Measurements from ENCODE around the gene RAPH1.

The RAPH1 gene

DNA sequence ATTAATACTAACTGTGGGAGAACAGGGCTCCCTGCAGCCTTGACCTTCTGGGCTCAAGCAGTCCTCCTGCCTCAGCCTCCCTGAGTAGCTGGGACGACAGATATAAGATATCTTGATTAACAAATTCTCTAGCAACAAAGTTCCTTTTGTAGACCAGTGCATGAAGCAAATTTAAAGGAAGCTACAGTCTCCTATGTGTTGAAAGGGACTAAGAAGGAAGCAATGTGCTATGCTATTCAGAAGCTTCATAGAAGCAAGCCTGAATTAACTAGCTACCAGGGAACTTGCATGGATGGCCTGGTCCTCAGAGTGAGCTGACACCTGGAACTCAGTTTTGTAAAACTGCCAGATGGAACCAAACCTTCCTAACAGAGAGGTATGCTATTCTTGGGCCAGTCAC is 33.2 kb downstream of the RAPH1 start:
- TF ChIP-seq POLR2A (IDR thresholded peaks at IDR 0.05; ENCODE audit: extremely low read depth, insufficient read length) (no peak), MYC (IDR thresholded peaks at IDR 0.05; ENCODE audit: low read depth, low read length) (no peak)
- TF ChIP-seq, protein P1, sequence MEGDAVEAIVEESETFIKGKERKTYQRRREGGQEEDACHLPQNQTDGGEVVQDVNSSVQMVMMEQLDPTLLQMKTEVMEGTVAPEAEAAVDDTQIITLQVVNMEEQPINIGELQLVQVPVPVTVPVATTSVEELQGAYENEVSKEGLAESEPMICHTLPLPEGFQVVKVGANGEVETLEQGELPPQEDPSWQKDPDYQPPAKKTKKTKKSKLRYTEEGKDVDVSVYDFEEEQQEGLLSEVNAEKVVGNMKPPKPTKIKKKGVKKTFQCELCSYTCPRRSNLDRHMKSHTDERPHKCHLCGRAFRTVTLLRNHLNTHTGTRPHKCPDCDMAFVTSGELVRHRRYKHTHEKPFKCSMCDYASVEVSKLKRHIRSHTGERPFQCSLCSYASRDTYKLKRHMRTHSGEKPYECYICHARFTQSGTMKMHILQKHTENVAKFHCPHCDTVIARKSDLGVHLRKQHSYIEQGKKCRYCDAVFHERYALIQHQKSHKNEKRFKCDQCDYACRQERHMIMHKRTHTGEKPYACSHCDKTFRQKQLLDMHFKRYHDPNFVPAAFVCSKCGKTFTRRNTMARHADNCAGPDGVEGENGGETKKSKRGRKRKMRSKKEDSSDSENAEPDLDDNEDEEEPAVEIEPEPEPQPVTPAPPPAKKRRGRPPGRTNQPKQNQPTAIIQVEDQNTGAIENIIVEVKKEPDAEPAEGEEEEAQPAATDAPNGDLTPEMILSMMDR (IDR thresholded peaks at IDR 0.05; ENCODE audit: low read depth, low read length): no peak
- TF ChIP-seq, protein P2, sequence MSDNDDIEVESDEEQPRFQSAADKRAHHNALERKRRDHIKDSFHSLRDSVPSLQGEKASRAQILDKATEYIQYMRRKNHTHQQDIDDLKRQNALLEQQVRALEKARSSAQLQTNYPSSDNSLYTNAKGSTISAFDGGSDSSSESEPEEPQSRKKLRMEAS (IDR thresholded peaks at IDR 0.05; ENCODE audit: low read depth, low read length): no peak
- no peak for DNase-seq (ENCODE audit: low read depth)
- no peak overlapping the region for H3K4me3 ChIP-seq (ENCODE audit: low read depth, low read length)

DNA sequence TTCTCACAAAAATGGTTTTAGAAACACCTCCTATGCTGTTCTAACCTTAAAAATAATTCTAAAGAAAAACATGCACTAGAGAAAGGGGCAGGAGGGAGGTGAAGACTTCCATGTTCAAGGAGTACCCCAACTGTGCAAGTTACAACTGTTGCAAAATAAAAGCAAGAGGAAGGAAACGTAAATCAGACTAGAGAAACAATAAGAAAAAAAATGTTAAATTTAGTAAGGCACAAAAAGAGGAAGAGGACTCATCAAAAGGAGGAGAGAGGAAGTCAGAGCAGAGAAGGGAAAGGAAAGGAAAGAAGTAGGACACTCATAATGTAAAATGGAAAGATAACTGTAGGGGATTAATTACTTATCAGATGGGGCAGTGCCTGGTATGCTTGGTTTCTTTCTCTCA is 34.1 kb downstream of the RAPH1 start:
- peak; percentile 47 for DNase-seq (ENCODE audit: low read depth)
- TF ChIP-seq POLR2A (IDR thresholded peaks at IDR 0.05; ENCODE audit: extremely low read depth, insufficient read length): no peak
- TF ChIP-seq, protein P2 (IDR thresholded peaks at IDR 0.05; ENCODE audit: low read depth, low read length): no peak
- TF ChIP-seq, protein P1 (IDR thresholded peaks at IDR 0.05; ENCODE audit: low read depth, low read length): no peak
- no peak for TF ChIP-seq MYC (IDR thresholded peaks at IDR 0.05; ENCODE audit: low read depth, low read length)
- no peak overlapping the region for H3K4me3 ChIP-seq (ENCODE audit: low read depth, low read length)

DNA sequence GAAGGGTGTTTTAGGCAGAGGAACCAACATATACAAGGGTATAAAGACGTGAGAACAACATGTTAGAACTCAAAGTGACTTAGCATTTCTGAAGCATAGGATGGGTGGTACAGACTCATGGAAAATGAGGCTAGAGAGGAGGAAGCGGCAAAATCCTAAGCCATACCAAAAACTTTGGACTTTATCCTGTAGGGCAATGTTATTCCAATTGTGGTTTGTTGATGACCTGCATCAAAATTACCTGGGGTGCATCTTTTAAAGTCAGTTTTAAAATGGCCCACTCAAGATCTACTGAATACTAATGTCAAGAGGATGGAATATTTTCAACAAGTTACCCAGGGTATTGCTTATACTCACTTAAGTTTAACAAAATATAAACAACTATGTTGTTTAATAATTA is 34.8 kb downstream of the RAPH1 start:
- no peak overlapping the region for H3K4me3 ChIP-seq (ENCODE audit: low read depth, low read length)
- TF ChIP-seq, protein P2 (IDR thresholded peaks at IDR 0.05; ENCODE audit: low read depth, low read length): no peak
- TF ChIP-seq, protein P1 (IDR thresholded peaks at IDR 0.05; ENCODE audit: low read depth, low read length): no peak
- TF ChIP-seq MYC (IDR thresholded peaks at IDR 0.05; ENCODE audit: low read depth, low read length) (no peak), POLR2A (IDR thresholded peaks at IDR 0.05; ENCODE audit: extremely low read depth, insufficient read length) (no peak)
- DNase-seq (ENCODE audit: low read depth): no peak

DNA sequence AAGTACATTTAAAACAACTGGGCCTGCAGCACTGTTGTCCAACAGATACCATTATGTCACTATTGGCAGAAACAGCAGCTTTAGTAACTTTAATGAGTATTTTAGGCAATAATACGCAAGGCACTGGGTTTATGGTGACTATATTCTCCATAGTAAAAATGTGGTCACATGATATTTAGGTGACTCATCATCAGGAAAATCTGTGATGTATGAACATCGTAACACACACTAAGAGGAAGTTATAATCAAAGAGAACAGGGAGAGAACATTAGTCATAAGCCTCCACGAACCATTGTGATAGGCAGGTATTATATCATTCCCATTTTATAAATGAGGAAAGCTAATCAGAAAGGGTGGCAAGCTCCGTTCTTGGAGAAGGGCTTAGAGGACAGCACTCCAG is 36.9 kb downstream of the RAPH1 start:
- peak; percentile 63 for DNase-seq (ENCODE audit: low read depth)
- no peak for TF ChIP-seq MYC (IDR thresholded peaks at IDR 0.05; ENCODE audit: low read depth, low read length)
- TF ChIP-seq, protein P2 (IDR thresholded peaks at IDR 0.05; ENCODE audit: low read depth, low read length): no peak
- TF ChIP-seq, protein P1 (IDR thresholded peaks at IDR 0.05; ENCODE audit: low read depth, low read length): no peak
- no peak for TF ChIP-seq POLR2A (IDR thresholded peaks at IDR 0.05; ENCODE audit: extremely low read depth, insufficient read length)

DNA sequence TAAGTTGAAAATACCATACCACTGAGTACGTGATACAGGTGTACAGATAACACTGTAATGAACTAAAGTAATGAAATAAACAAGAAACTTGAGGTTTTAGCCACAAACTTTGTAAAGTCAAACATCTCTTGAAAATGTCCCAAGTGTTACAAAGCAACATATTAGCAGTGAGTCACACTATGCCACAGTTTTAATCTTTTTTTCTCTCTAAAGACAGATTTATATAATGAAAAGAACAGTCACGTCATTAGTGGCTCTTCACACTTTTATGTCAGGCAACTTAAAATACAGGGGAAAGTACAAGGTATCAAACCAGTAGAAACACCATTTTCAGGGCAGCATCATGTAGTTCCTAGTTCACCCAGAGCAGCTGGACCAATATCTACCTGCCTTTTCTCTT is 42.1 kb downstream of the RAPH1 start:
- no peak for DNase-seq (ENCODE audit: low read depth)
- H3K4me3 ChIP-seq (ENCODE audit: low read depth, low read length): no peak overlapping the region
- TF ChIP-seq POLR2A (IDR thresholded peaks at IDR 0.05; ENCODE audit: extremely low read depth, insufficient read length): no peak
- no peak for TF ChIP-seq MYC (IDR thresholded peaks at IDR 0.05; ENCODE audit: low read depth, low read length)
- TF ChIP-seq, protein P2 (IDR thresholded peaks at IDR 0.05; ENCODE audit: low read depth, low read length): no peak
- TF ChIP-seq, protein P1 (IDR thresholded peaks at IDR 0.05; ENCODE audit: low read depth, low read length): no peak

More for the DNA sequence above, 36.9 kb downstream of the RAPH1 start:
- H3K4me3 ChIP-seq (ENCODE audit: low read depth, low read length): no peak overlapping the region

Measured in NB4 (cell line).